NK-92 (cell line): ENCODE results near the gene KRTAP29-1.

Experiments used
- DNase-seq: peaks from one replicate; lab custom pipeline; 2025; ENCODE audit not compliant: unreplicated experiment; lab: John Stamatoyannopoulos, UW

The KRTAP29-1 gene

GRCh38 chr17:41328207-41328606, 25.6 kb upstream of the KRTAP29-1 start:
- no peak for DNase-seq

GRCh38 chr17:41327411-41328120, 24.9 kb upstream of the KRTAP29-1 start:
- DNase-seq: no peak

DNA sequence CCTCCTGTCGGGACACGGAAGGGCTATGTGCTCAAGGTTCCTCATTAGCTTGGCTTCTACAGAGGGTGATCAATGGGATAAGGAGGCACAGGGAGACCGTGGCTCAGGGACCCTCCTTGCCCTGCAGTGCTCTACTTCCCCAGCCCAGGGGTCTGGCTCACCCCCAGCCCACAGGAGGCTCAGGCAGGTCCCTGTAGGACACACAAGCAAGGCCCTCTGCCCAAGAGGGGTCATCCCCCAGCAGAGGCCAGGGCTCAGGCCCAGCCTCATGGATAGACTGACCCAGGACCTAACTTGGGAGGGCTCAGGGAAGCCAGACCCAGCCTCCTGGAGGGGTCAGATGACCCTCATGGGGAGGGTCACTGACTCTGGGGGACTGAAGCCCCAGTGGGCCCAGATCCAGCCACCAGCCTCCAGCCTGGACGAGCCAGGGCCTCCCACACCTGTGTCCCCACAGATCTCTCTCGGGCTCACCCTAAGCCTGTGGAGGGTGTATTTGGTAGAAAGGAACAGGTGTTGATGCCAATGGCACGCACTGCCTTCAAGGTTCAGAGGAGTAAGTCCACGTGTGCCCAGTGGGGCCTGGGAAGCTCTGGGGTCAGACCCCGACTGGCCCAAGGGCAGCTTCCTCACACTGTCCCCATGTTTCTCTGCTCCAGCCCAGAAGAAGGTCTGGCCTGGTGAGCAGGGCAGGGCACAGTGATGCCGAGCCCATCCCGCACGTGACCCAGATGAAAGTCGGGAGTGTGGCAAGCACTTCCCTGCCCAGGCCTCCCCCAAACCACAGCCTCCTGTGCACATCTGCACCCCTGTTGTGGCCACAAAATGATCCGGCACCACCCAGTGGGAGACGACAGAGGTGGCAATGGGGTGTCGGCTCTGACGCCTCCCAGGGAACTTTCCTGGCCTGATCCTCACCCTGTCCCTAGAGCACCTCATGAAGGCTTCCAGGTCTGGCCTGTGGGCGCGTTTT, 23.8 kb upstream of the KRTAP29-1 start:
- no peak for DNase-seq

- no peak for DNase-seq
Measured at GRCh38 chr17:41325611-41326010, 23.0 kb upstream of the KRTAP29-1 start.

DNA sequence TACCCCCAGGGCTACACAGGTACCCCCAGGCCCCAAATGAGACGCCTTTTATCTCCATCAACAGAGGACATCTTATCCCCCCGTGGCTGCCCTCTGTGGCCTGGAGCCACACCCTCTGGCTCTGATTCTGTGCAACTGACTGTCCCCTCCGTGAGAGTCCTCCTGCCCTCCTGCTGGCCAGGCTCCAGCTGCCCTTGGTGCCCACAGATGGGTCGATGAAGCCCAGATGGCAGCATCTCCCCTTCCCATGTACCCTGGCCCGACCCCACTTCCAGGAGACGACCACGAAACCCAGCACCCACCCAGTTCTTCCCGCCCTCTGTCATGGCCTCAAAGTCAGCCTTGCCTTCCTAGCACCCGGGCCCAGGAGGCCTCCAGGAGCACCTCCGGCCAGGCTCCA, 22.5 kb upstream of the KRTAP29-1 start:
- DNase-seq: no peak

- no peak for DNase-seq
Measured at GRCh38 chr17:41324180-41325075, 21.8 kb upstream of the KRTAP29-1 start.

- no peak for DNase-seq
Measured at GRCh38 chr17:41322903-41323895, 20.5 kb upstream of the KRTAP29-1 start.

- DNase-seq: no peak
Measured at GRCh38 chr17:41322094-41322902, 19.6 kb upstream of the KRTAP29-1 start.

DNA sequence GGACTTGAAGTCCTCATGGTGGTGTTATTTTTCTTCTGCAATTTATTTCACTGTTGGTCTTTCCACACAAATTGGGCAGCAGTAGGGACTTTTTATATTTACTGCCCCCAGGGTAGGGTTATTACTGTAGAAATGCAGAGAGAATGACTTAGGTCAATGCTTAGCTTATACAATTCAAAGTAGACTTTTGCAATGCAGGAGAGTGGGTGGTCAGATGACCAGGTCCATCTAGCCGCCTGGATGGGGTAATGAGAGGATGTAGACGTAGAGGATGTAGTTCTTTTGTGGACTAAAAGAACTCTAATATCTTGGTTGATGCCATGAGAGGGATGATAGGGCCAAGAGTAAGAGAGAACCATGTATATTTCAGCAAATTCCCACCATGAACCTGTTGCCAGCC, 15.6 kb upstream of the KRTAP29-1 start:
- no peak for DNase-seq

DNA sequence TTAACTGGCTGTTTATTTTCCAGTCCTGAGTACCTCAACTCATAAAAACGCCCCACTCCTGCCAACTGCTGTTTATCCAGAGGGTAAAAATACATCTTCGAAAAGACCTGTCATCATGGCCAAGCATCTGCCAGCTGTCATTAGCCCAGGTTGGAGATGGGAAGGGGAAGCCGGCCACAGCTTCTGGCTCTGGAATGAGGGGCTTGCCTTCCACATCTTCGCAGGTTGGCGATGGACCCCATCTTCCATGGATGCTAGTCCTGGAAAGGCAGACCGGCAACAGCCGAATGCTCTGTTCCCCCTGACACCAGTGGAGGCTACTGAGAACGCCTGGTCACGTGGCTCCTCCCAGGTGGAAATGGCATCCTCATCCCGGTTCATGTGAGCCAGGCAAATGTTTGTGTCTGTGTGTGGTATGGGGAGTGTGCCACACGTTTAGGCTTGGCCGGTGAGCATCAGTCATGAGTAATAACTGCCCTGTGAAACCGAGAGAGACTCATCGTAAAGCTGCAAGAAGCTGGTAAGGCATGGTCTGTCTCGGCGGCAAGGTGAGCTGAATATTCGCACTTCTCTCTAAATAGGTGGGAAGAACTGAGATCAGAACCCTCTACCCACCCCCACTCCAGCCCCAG, 13.3 kb upstream of the KRTAP29-1 start:
- no peak for DNase-seq

DNA sequence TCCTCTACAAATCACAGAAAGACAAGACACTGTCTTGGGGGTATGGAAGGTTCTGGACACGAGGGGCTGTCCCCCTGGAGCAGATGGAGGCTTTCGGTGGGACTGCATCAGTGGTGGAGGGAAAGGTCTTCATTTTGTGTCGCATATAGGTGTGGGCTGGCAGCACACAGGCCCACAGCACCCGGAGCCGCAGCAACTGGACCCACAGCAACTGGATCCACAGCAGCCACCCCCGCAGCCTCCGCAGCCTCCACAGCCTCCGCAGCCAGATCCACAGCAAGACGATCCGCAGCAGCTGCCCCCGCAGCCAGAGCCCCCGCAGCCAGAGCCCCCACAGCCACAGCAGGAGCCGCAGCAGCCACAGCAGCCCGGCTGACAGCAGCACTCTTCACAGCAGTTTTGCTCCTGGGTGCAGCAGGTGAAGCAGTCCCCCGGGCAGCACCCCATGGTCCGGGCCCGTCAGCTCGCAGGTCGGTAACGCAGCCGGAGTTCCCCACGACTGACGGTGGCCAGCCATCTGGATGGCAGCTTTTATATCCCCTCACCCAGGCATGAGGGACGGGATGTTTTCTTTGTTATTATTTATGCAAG, 12.6 kb upstream of the KRTAP29-1 start, which contains the start of gene KRTAP17-1:
TSS of gene KRTAP17-1 (minus strand) at position 507 of the 591 bp plus-strand sequence. CDS start at position 447, 60 bp downstream.
- no peak for DNase-seq

GRCh38 chr17:41311111-41311510, 8.5 kb upstream of the KRTAP29-1 start:
- DNase-seq: no peak

- no peak for DNase-seq
Measured at GRCh38 chr17:41308918-41309359, 6.3 kb upstream of the KRTAP29-1 start, which contains the start of gene KRTAP16-1. Gene KRTAP16-1 (minus strand): TSS chr17:41309309. CDS start chr17:41309253, 56 bp downstream.

- no peak for DNase-seq
Measured at GRCh38 chr17:41308251-41308917, 5.7 kb upstream of the KRTAP29-1 start.

GRCh38 chr17:41307647-41308046, 5.0 kb upstream of the KRTAP29-1 start:
- no peak for DNase-seq

GRCh38 chr17:41304091-41304490, 1.4 kb upstream of the KRTAP29-1 start:
- no peak for DNase-seq

- no peak for DNase-seq
Measured at GRCh38 chr17:41302981-41303380, 330 bp upstream of the KRTAP29-1 start.
